Inflammatory macrophage treated with lipopolysaccharide for 4 hours (primary cell): Measurements from ENCODE around the gene ATP6V0E2.
"Not testable (repeated sequence)": the region's sequence is repeated elsewhere in the genome, so short reads cannot be mapped to it uniquely, and the experiment has no call there.

Source experiments
- DNase-seq: peaks from one replicate; pipeline ENCODE4 v3.0.0-alpha.2; 2020

Gene ATP6V0E2

DNA sequence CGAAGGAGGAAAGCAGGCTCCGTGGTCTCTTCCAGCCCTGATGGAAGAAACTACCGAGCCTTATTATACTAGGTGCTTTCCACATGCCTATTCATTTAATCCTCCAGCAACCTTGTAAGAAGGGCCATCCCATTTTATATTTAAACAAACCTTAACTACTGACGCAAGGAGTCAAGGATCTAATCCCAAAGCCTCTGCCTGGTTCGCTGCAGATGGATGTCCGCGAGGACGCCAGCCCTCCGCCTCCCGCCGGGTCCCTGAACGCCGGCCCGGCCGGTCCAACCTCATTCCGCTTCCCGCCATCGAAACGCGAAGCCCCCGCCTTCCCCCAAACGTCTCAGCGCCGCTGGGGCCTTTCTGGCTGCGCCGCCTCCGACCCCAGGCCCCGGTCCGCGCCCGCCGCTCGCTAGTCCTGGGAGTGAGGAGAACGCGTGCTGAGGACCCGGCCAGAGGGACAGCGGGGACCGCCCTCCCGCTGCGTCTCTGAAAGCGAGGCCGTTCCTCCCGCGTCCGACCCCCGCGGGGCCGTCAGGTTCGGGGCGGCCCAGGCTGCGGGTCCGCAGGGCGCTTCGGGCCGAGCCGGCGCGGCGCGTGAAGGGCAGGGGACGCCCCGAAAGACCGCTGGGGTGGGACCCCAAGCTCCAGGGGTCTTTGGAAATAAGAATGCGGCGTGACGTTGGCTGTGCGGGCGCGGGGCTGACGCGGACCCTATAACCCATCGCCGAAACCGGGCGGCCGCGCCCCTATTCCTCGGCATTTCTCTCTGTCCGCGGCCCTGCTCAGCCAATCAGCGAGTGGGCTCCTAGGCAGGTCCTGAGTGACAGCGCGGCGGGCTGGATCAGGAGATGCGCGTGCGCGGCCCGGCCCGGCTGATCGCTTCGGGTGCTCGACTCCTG is at the start of gene ATP6V0E2:
Gene ATP6V0E2 (plus strand): TSS at position 896 of the 896 bp plus-strand sequence. CDS start 97 bp downstream, outside the sequence.
- DNase-seq = peak; percentile 95

DNA sequence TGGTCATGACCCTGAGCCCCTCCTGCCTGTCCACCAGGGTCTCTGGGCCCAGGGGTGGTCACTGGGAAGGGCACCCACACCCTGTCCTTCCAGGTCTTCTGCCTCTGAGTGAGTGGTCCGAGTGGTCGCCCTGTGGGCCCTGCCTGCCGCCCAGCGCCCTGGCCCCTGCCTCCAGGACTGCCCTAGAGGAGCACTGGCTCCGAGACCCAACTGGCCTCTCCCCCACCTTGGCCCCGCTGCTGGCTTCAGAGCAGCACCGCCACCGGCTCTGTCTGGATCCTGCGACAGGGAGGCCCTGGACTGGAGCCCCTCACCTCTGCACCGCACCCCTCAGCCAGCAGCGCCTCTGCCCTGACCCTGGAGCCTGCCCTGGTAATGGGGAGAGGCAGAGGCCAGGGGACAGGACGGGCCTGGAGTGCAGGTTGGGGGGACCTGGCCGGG is 49.4 kb upstream of the ATP6V0E2 start:
- no peak for DNase-seq

GRCh38 chr7:149824748-149825566 is 48.8 kb upstream of the ATP6V0E2 start:
- DNase-seq = no peak

DNA sequence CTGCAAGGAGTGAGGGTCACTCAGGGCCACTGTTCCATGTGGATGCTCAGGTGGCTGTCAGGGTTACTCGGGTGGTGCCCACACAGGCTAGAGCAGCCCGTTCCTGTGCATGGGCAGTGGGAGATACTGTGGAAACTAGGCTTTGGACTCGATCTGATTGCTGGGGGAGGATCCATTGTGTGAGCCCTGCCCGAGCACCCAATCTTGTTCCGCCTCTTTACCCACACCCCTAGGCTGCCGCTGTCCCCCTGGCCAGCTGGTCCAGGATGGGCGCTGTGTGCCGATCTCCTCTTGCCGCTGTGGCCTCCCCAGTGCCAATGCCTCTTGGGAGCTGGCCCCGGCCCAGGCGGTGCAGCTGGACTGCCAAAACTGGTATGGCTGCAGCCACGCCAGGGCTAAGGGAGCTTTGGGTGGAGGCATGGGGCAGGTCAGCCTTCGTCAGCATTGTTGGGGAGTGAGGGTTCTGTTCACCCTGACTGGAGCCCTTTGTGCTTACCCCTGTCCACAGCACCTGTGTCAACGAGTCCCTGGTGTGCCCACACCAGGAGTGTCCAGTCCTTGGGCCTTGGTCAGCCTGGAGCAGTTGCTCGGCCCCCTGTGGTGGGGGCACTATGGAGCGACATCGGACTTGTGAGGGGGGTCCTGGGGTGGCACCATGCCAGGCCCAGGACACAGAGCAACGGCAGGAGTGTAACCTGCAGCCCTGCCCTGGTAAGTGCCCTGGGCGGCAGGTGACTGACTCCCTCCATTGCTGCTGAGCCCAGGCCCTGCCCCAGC is 48.0 kb upstream of the ATP6V0E2 start:
- no peak for DNase-seq

GRCh38 chr7:149826344-149827088 is 47.3 kb upstream of the ATP6V0E2 start:
- DNase-seq = no peak

DNA sequence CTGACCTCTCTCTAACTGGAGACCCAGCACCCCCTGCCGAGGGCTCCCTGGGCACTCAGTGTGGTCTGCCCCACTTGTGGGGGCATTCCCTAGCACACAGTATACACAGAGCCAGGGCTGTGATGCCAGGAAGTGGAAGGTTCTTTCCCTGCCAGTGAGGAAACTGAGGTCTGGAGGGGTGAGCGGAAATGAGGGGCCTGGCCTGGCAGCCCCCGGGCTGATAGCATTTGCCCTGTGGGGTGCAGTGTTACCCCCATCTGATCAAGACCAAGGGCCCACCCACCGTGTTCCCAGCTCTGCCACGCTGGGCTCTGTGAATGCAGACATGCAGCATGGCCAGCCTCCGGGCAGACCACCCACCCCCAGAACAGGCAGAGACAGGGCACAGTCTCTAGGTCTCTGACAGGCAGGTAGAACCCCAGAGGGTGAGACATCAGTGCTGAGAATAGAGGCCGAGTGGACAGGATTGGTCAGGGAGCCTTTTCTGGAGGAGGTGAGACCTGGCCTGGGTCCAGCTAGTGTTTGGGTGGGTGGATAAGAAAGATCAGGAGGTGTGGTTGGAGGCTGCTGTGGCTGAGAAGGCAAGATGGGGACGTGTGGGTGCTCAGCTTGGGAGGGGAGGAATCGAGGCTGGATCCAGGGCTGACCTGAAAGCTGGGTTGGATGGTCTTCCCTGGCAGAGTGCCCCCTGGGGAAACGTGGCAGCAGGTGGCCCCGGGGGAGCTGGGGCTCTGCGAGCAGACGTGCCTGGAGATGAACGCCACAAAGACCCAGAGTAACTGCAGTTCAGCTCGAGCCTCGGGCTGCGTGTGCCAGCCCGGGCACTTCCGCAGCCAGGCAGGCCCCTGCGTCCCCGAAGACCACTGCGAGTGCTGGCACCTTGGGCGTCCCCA is 46.4 kb upstream of the ATP6V0E2 start:
- DNase-seq = no peak

- no peak for DNase-seq
Observed at GRCh38 chr7:149828357-149829309, 45.1 kb upstream of the ATP6V0E2 start.

GRCh38 chr7:149830527-149830926 is 43.2 kb upstream of the ATP6V0E2 start:
- DNase-seq = not testable (repeated sequence)

GRCh38 chr7:149830997-149831740 is 42.6 kb upstream of the ATP6V0E2 start:
- no peak for DNase-seq

DNA sequence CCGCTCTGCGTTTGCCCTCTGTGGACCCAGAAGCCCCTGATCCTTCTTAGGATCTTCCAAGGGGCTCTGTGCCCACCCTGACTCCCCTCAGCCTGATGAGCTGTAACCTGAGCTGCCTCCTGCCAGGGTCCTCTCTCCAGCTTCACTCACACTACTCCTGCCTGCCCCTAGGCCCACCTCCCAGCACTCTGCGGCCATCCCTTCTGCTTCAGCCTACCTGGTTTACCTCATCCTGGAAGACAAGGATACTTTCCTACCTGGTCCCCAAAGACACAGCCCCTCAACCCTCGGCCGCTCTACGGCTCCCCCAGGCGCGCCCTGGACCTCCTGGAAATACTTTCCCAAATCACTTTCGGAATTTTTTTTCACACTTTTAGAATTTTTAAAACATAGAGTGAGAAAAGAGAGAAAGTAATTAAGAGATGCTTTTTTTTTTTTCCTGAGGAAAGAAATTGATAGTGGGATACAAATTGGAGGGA is 42.0 kb upstream of the ATP6V0E2 start:
- DNase-seq = no peak

GRCh38 chr7:149832332-149833041 is 41.3 kb upstream of the ATP6V0E2 start:
- no peak for DNase-seq

DNA sequence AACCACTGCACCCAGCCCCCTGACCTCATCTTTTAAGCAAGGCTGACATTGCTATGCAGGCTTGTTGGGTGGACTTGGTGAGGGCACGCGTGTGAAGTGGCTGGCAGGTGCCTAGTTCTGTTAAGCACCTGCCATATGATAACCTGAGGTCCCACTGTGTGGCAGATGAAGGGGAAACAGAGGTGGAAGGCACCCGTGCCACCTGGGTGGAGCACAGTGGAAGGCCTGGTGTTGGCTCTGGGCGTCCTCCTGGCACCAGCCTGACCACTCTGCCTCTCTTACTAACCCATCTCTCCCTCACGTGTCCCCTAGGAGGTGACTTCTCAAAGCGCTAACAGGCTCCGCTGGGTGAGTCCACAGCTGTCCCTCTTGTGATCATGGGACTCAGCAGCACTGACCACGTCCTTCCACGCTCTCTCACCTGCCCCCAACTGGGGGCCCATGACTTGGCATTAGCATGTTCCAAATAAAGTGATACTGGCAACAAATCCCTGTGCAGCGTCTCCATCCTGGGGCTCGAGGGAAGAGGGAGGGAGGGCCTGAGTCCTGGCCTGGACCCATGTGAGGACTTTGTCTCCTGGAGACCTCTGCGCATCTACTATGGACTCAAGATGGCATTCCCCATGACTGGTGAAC is 40.2 kb upstream of the ATP6V0E2 start:
- no peak for DNase-seq

DNA sequence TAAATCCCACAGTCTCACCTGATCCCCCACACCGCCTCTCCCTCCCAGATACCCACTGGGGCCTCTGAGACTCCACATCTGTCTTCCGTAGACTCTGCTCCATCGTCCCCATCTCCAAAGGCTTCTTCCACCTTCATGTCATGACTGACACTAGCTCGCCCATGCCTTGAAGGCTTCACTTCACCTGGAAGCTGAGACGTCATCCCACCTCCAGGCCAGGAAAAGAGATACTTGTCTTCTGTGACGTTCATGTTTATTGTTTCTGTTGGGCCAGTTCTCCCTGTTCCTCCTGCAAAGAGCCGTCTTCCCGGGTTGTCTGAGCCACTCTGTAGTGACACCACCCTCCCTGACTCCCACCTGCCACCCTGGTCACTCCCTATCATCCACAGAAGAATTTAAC is 39.2 kb upstream of the ATP6V0E2 start:
- no peak for DNase-seq

- DNase-seq = no peak
Observed at GRCh38 chr7:149836434-149836833, 37.3 kb upstream of the ATP6V0E2 start.

GRCh38 chr7:149837564-149838223 is 36.1 kb upstream of the ATP6V0E2 start:
- no peak for DNase-seq

GRCh38 chr7:149838224-149838991 is 35.4 kb upstream of the ATP6V0E2 start, which contains the start of gene ZNF862:
TSS of gene ZNF862 (plus strand) at chr7:149838375. CDS start at chr7:149838612, 237 bp downstream.
- DNase-seq = peak; percentile 97
